ENCODE measurements around the gene GPX7.

GRCh38 chr1:52595061-52595460, 7.1 kb upstream of the GPX7 start:
- TF ChIP-seq POLR2A (IDR thresholded peaks at IDR 0.05; ENCODE audit: low read depth, low read length) (no peak), POLR2AphosphoS5 (IDR thresholded peaks at IDR 0.05; ENCODE audit: low read depth, low read length) (no peak)
